ENCODE data around the gene INA. TPM values are rescaled to one million over a fixed set of nuclear protein-coding genes. Genes with fewer than 3 reads are reported as not detected.

INA gene
- total RNA-seq, 1 donor from 2014 or later = 0.23 TPM

GRCh38 chr10:103284170-103284569 is 7.2 kb downstream of the INA start:
- peaks cover 3% of the 10 kb centered on the region for H3K27me3 Mint-ChIP-seq (ENCODE audit: unreplicated experiment)
- no peaks in the 10 kb centered on the region for H3K9me3 Mint-ChIP-seq (ENCODE audit: unreplicated experiment)
- no peak overlapping the region for H3K4me3 Mint-ChIP-seq (ENCODE audit: unreplicated experiment)
- no peak for DNase-seq (ENCODE audit: low spot score)
- H3K36me3 Mint-ChIP-seq (ENCODE audit: low read depth, unreplicated experiment) = no peaks in the 10 kb centered on the region
- peaks cover 4% of the 10 kb centered on the region for H3K4me1 Mint-ChIP-seq (ENCODE audit: unreplicated experiment)
- no peak for TF ChIP-seq CTCF (IDR thresholded peaks at IDR 0.05; ENCODE audit: unreplicated experiment)
- no peak overlapping the region for H3K27ac Mint-ChIP-seq (ENCODE audit: unreplicated experiment)

GRCh38 chr10:103287992-103288391 is 11.1 kb downstream of the INA start:
- Mint-ChIP-seq H3K27me3 (ENCODE audit: unreplicated experiment) (peaks cover 3% of the 10 kb centered on the region), H3K36me3 (ENCODE audit: low read depth, unreplicated experiment) (no peaks in the 10 kb centered on the region), H3K27ac (ENCODE audit: unreplicated experiment) (no peak overlapping the region), H3K4me1 (ENCODE audit: unreplicated experiment) (no peaks in the 10 kb centered on the region), H3K4me3 (ENCODE audit: unreplicated experiment) (no peak overlapping the region), H3K9me3 (ENCODE audit: unreplicated experiment) (no peaks in the 10 kb centered on the region)
- TF ChIP-seq CTCF (IDR thresholded peaks at IDR 0.05; ENCODE audit: unreplicated experiment) = no peak
- no peak for DNase-seq (ENCODE audit: low spot score)

GRCh38 chr10:103291588-103291987 is 14.7 kb downstream of the INA start:
- Mint-ChIP-seq H3K27ac (ENCODE audit: unreplicated experiment) (no peak overlapping the region), H3K36me3 (ENCODE audit: low read depth, unreplicated experiment) (no peaks in the 10 kb centered on the region), H3K4me1 (ENCODE audit: unreplicated experiment) (no peaks in the 10 kb centered on the region), H3K9me3 (ENCODE audit: unreplicated experiment) (no peaks in the 10 kb centered on the region), H3K27me3 (ENCODE audit: unreplicated experiment) (no peaks in the 10 kb centered on the region), H3K4me3 (ENCODE audit: unreplicated experiment) (no peak overlapping the region)
- DNase-seq (ENCODE audit: low spot score) = no peak
- no peak for TF ChIP-seq CTCF (IDR thresholded peaks at IDR 0.05; ENCODE audit: unreplicated experiment)

- H3K27me3 Mint-ChIP-seq (ENCODE audit: unreplicated experiment) = no peaks in the 10 kb centered on the region
- no peak for DNase-seq (ENCODE audit: low spot score)
- H3K9me3 Mint-ChIP-seq (ENCODE audit: unreplicated experiment) = no peaks in the 10 kb centered on the region
- H3K4me1 Mint-ChIP-seq (ENCODE audit: unreplicated experiment) = no peaks in the 10 kb centered on the region
- H3K27ac Mint-ChIP-seq (ENCODE audit: unreplicated experiment) = no peak overlapping the region
- no peak for TF ChIP-seq CTCF (IDR thresholded peaks at IDR 0.05; ENCODE audit: unreplicated experiment)
- no peaks in the 10 kb centered on the region for H3K36me3 Mint-ChIP-seq (ENCODE audit: low read depth, unreplicated experiment)
- H3K4me3 Mint-ChIP-seq (ENCODE audit: unreplicated experiment) = no peak overlapping the region
Measured at GRCh38 chr10:103295374-103296015, 18.6 kb downstream of the INA start.

- peaks cover 8% of the 10 kb centered on the region for H3K36me3 Mint-ChIP-seq (ENCODE audit: low read depth, unreplicated experiment)
- H3K4me3 Mint-ChIP-seq (ENCODE audit: unreplicated experiment) = no peak overlapping the region
- no peaks in the 10 kb centered on the region for H3K27me3 Mint-ChIP-seq (ENCODE audit: unreplicated experiment)
Measured at GRCh38 chr10:103307594-103307993, 30.7 kb downstream of the INA start.

More at GRCh38 chr10:103307594-103307993, 30.7 kb downstream of the INA start:
- Mint-ChIP-seq H3K27ac (ENCODE audit: unreplicated experiment) (no peak overlapping the region), H3K9me3 (ENCODE audit: unreplicated experiment) (no peaks in the 10 kb centered on the region), H3K4me1 (ENCODE audit: unreplicated experiment) (no peaks in the 10 kb centered on the region)
- DNase-seq (ENCODE audit: low spot score) = no peak
- no peak for TF ChIP-seq CTCF (IDR thresholded peaks at IDR 0.05; ENCODE audit: unreplicated experiment)
